MCF 10A (cell line): ENCODE measurements around the gene HEPHL1. TPM values are rescaled to one million over a fixed set of nuclear protein-coding genes. Genes with fewer than 3 reads are reported as not detected.

ENCODE experiments used
- BruUV-seq: library from RNA; stranded (reverse); fragments of 400-500 nt; replicated peaks from 2 replicates; lab custom pipeline; 2021; lab: Mats Ljungman, UMichigan
- CTCF ChIA-PET: fragments of 300-600 bp; sonication (Branson Sonifier 250); formaldehyde crosslinking; extraction: SDS; loops from one replicate; lab custom pipeline; 2021; ENCODE audit warnings: antibody characterized with exemption, inconsistent platforms; lab: Yijun Ruan, JAX
- POLR2A ChIA-PET: fragments of 300-600, 350-650 bp; sonication (Branson Sonifier 250); formaldehyde crosslinking; extraction: SDS; loops from one replicate; lab custom pipeline; 2020; ENCODE audit warnings: antibody characterized with exemption, inconsistent platforms; lab: Yijun Ruan, JAX
- DNase-seq: peaks from one replicate; pipeline ENCODE4 v3.0.0-alpha.2; 2018; ENCODE audit not compliant: unreplicated experiment
- H3K27ac Mint-ChIP-seq: one replicate; pipeline ENCODE4 v1.8.0; 2022; ENCODE audit warnings: mild to moderate bottlenecking, low read depth, mixed read lengths; ENCODE audit not compliant: unreplicated experiment
- H3K27me3 Mint-ChIP-seq: one replicate; pipeline ENCODE4 v1.8.0; 2022; ENCODE audit warnings: mixed read lengths; ENCODE audit not compliant: insufficient read depth, unreplicated experiment
- H3K36me3 Mint-ChIP-seq: one replicate; pipeline ENCODE4 v1.8.0; 2022; ENCODE audit warnings: mild to moderate bottlenecking, moderate library complexity, mixed read lengths; ENCODE audit not compliant: insufficient read depth, unreplicated experiment
- H3K4me1 Mint-ChIP-seq: one replicate; pipeline ENCODE4 v1.8.0; 2022; ENCODE audit warnings: mixed read lengths; ENCODE audit not compliant: insufficient read depth, unreplicated experiment
- H3K4me3 Mint-ChIP-seq: one replicate; pipeline ENCODE4 v1.8.0; 2022; ENCODE audit warnings: mild to moderate bottlenecking, moderate library complexity, mixed read lengths; ENCODE audit not compliant: unreplicated experiment
- H3K9me3 Mint-ChIP-seq: one replicate; pipeline ENCODE4 v1.8.0; 2022; ENCODE audit warnings: mixed read lengths; ENCODE audit not compliant: unreplicated experiment
- CTCF ChIP-seq: fragments of 200-600 bp; IDR thresholded peaks from one replicate; pipeline ENCODE4 v1.8.0; 2022; ENCODE audit warnings: antibody characterized with exemption, mild to moderate bottlenecking; ENCODE audit not compliant: unreplicated experiment
- intact Hi-C: fragments of 100-400 bp; cut with micrococcal nuclease; formaldehyde crosslinking; loops from 2 replicates; pipeline ENCODE4 v1.14.1; 2022
- total RNA-seq: library from RNA; stranded (reverse); gene quantifications from 2 replicates; pipeline ENCODE4 v1.2.3, GENCODE V29; 2022

Gene HEPHL1
- total RNA-seq, 1 experiment from 2014 or later, result not detected

GRCh38 chr11:94028436-94028835 lies 7.3 kb downstream of the HEPHL1 start:
- no peak for TF ChIP-seq CTCF
- POLR2A ChIA-PET, result interaction anchor here (0.5 kb wide), 1 partner anchor 26 kb away, joined by 3 read pairs; no protein-coding TSS in a partner anchor
- CTCF ChIA-PET, result no interaction called here
- no peak overlapping the region for H3K4me3 Mint-ChIP-seq
- no peaks in the 10 kb centered on the region for H3K4me1 Mint-ChIP-seq
- H3K9me3 Mint-ChIP-seq, result no peaks in the 10 kb centered on the region
- no TSS peak for BruUV-seq
- H3K27ac Mint-ChIP-seq, result no peak overlapping the region
- intact Hi-C loops, result no loop called here
- H3K27me3 Mint-ChIP-seq, result peaks cover 3% of the 10 kb centered on the region
- DNase-seq, result no peak
- H3K36me3 Mint-ChIP-seq, result no peaks in the 10 kb centered on the region

GRCh38 chr11:94030059-94030458 lies 8.9 kb downstream of the HEPHL1 start:
- Mint-ChIP-seq H3K9me3 (no peaks in the 10 kb centered on the region), H3K27ac (no peak overlapping the region), H3K4me1 (no peaks in the 10 kb centered on the region), H3K27me3 (peaks cover 16% of the 10 kb centered on the region), H3K4me3 (no peak overlapping the region), H3K36me3 (no peaks in the 10 kb centered on the region)
- intact Hi-C loops, result no loop called here
- DNase-seq, result no peak
- no TSS peak for BruUV-seq
- no peak for TF ChIP-seq CTCF
- CTCF ChIA-PET, result no interaction called here
- POLR2A ChIA-PET, result no interaction called here

- H3K4me3 Mint-ChIP-seq, result no peak overlapping the region
- no TSS peak for BruUV-seq
- TF ChIP-seq CTCF, result no peak
- POLR2A ChIA-PET, result no interaction called here
- H3K9me3 Mint-ChIP-seq, result no peaks in the 10 kb centered on the region
- no peaks in the 10 kb centered on the region for H3K36me3 Mint-ChIP-seq
- no peak for DNase-seq
- intact Hi-C loops, result no loop called here
- CTCF ChIA-PET, result no interaction called here
- peaks cover 16% of the 10 kb centered on the region for H3K27me3 Mint-ChIP-seq
- no peaks in the 10 kb centered on the region for H3K4me1 Mint-ChIP-seq
- H3K27ac Mint-ChIP-seq, result no peak overlapping the region
Observed at GRCh38 chr11:94031625-94032024, 10.5 kb downstream of the HEPHL1 start.

GRCh38 chr11:94032066-94032465 lies 10.9 kb downstream of the HEPHL1 start:
- H3K27ac Mint-ChIP-seq, result no peak overlapping the region
- intact Hi-C loops, result no loop called here
- no TSS peak for BruUV-seq
- no peaks in the 10 kb centered on the region for H3K9me3 Mint-ChIP-seq
- H3K4me1 Mint-ChIP-seq, result no peaks in the 10 kb centered on the region
- ChIA-PET CTCF (interaction anchor here (0.6 kb wide), 1 partner anchor 405 kb away, joined by 4 read pairs; no protein-coding TSS in a partner anchor), POLR2A (no interaction called here)
- no peak for TF ChIP-seq CTCF
- H3K4me3 Mint-ChIP-seq, result no peak overlapping the region
- peaks cover 16% of the 10 kb centered on the region for H3K27me3 Mint-ChIP-seq
- DNase-seq, result no peak
- no peaks in the 10 kb centered on the region for H3K36me3 Mint-ChIP-seq
